ENCODE measurements around the gene AP4E1.
"Not testable (repeated sequence)": the region's sequence is repeated elsewhere in the genome, so short reads cannot be mapped to it uniquely, and the experiment has no call there.

AP4E1 gene

GRCh38 chr15:50953302-50953701 is 44.8 kb downstream of the AP4E1 start:
- DNase-seq = no peak

GRCh38 chr15:50954837-50955236 is 46.4 kb downstream of the AP4E1 start:
- DNase-seq = not testable (repeated sequence)

- DNase-seq = no peak
Observed at GRCh38 chr15:50959717-50960116, 51.2 kb downstream of the AP4E1 start.

- DNase-seq = no peak
Observed at GRCh38 chr15:50964075-50964474, 55.6 kb downstream of the AP4E1 start.

- no peak for DNase-seq
Observed at GRCh38 chr15:50968353-50968752, 59.9 kb downstream of the AP4E1 start.

- no peak for DNase-seq
Observed at GRCh38 chr15:50970524-50970923, 62.0 kb downstream of the AP4E1 start.

GRCh38 chr15:50971115-50971514 is 62.6 kb downstream of the AP4E1 start:
- DNase-seq = no peak

GRCh38 chr15:50971542-50971941 is 63.1 kb downstream of the AP4E1 start:
- no peak for DNase-seq

GRCh38 chr15:50973605-50974004 is 65.1 kb downstream of the AP4E1 start:
- DNase-seq = no peak

- DNase-seq = no peak
Observed at GRCh38 chr15:50977162-50977561, 68.7 kb downstream of the AP4E1 start.

GRCh38 chr15:50978580-50978979 is 70.1 kb downstream of the AP4E1 start:
- no peak for DNase-seq

- no peak for DNase-seq
Observed at GRCh38 chr15:50979041-50979440, 70.6 kb downstream of the AP4E1 start.

- no peak for DNase-seq
Observed at GRCh38 chr15:50993598-50993997, 85.1 kb downstream of the AP4E1 start.

GRCh38 chr15:50996641-50997040 is 88.2 kb downstream of the AP4E1 start:
- no peak for DNase-seq

- no peak for DNase-seq
Observed at GRCh38 chr15:50997371-50998051, 89.0 kb downstream of the AP4E1 start.

- DNase-seq = no peak
Observed at GRCh38 chr15:51004103-51004551, 95.6 kb downstream of the AP4E1 start.

GRCh38 chr15:51006336-51006985 is 98.0 kb downstream of the AP4E1 start:
- no peak for DNase-seq

GRCh38 chr15:51007131-51007666 is 98.7 kb downstream of the AP4E1 start:
- DNase-seq = no peak

- no peak for DNase-seq
Observed at GRCh38 chr15:51011212-51011611, 102.7 kb downstream of the AP4E1 start.

GRCh38 chr15:51016615-51017014 is 108.1 kb downstream of the AP4E1 start:
- no peak for DNase-seq

- DNase-seq = no peak
Observed at GRCh38 chr15:51022206-51022605, 113.7 kb downstream of the AP4E1 start.

- DNase-seq = no peak
Observed at GRCh38 chr15:51023499-51023898, 115.0 kb downstream of the AP4E1 start.

GRCh38 chr15:51024735-51025453 is 116.4 kb downstream of the AP4E1 start:
- no peak for DNase-seq

GRCh38 chr15:51025454-51025846 is 117.0 kb downstream of the AP4E1 start:
- no peak for DNase-seq
